Stimulated activated CD8-positive, alpha-beta memory T cell treated with anti-CD3 and anti-CD28 coated beads, Interleukin-7, amount 100 ng/mL, for 24 hours (primary cell): ENCODE results near the gene KLK15.

ENCODE experiments used
- DNase-seq: peaks from one replicate; pipeline ENCODE4 v3.0.0-alpha.2; 2020; ENCODE audit warnings: low read depth

The KLK15 gene

GRCh38 chr19:50833117-50833801, at the start of gene KLK15:
Gene KLK15, minus strand, starts transcription at chr19:50833574. Its CDS starts 2,082 bp downstream, at chr19:50831492.
- no peak for DNase-seq

- DNase-seq, result no peak
Measured at GRCh38 chr19:50882188-50882587, 48.8 kb upstream of the KLK15 start.

GRCh38 chr19:50880241-50880640, 46.9 kb upstream of the KLK15 start:
- DNase-seq, result no peak

- DNase-seq, result no peak
Measured at GRCh38 chr19:50878851-50879250, 45.5 kb upstream of the KLK15 start.

GRCh38 chr19:50877338-50877737, 44.0 kb upstream of the KLK15 start:
- no peak for DNase-seq

- no peak for DNase-seq
Measured at GRCh38 chr19:50876456-50876855, 43.1 kb upstream of the KLK15 start.

GRCh38 chr19:50875795-50876422, 42.5 kb upstream of the KLK15 start:
- no peak for DNase-seq

GRCh38 chr19:50874211-50874610, 40.8 kb upstream of the KLK15 start:
- no peak for DNase-seq

- DNase-seq, result no peak
Measured at GRCh38 chr19:50873056-50873455, 39.7 kb upstream of the KLK15 start, which contains the start of gene KLK2. Gene KLK2, plus strand, starts transcription at chr19:50873439. Its CDS starts 35 bp downstream, at chr19:50873474.

GRCh38 chr19:50870417-50871089, 37.2 kb upstream of the KLK15 start:
- DNase-seq, result no peak

- no peak for DNase-seq
Measured at GRCh38 chr19:50869479-50869878, 36.1 kb upstream of the KLK15 start.

- DNase-seq, result no peak
Measured at GRCh38 chr19:50861496-50862286, 28.3 kb upstream of the KLK15 start.

- no peak for DNase-seq
Measured at GRCh38 chr19:50861010-50861409, 27.6 kb upstream of the KLK15 start.

GRCh38 chr19:50859849-50860248, 26.5 kb upstream of the KLK15 start:
- no peak for DNase-seq

- no peak for DNase-seq
Measured at GRCh38 chr19:50858886-50859285, 25.5 kb upstream of the KLK15 start.

- no peak for DNase-seq
Measured at GRCh38 chr19:50857366-50857765, 24.0 kb upstream of the KLK15 start.

- DNase-seq, result no peak
Measured at GRCh38 chr19:50854636-50855410, 21.4 kb upstream of the KLK15 start, which contains the start of gene KLK3. Gene KLK3, plus strand, starts transcription at chr19:50854915. Its CDS starts 41 bp downstream, at chr19:50854956.

- DNase-seq, result no peak
Measured at GRCh38 chr19:50851620-50852019, 18.2 kb upstream of the KLK15 start.

GRCh38 chr19:50850738-50851137, 17.4 kb upstream of the KLK15 start:
- DNase-seq, result no peak

GRCh38 chr19:50844296-50844935, 11.0 kb upstream of the KLK15 start:
- DNase-seq, result no peak

- DNase-seq, result no peak
Measured at GRCh38 chr19:50843701-50844221, 10.4 kb upstream of the KLK15 start.
